PC-9 (cell line): ENCODE results near the gene LMO2.

ENCODE experiments used
- CTCF ChIP-seq: fragments of 200-600 bp; sonication (generic); conservative IDR thresholded peaks from 2 replicates; pipeline ENCODE4 v1.6.1; 2017; ENCODE audit warnings: mixed run types, antibody characterized with exemption, mild to moderate bottlenecking, moderate library complexity
- EZH2 ChIP-seq: fragments of 200-600 bp; sonication (generic); IDR thresholded peaks from 2 replicates; pipeline ENCODE4 v1.8.0; 2017; ENCODE audit warnings: antibody characterized with exemption, low read depth

- TF ChIP-seq CTCF (no peak), EZH2 (no peak)
Observed at GRCh38 chr11:33860926-33861325, 30.9 kb downstream of the LMO2 start.
